Osteoblast (primary cell): ENCODE results near the gene BLVRB. TPM values are rescaled to one million over a fixed set of nuclear protein-coding genes. Genes with fewer than 3 reads are reported as not detected.
"Not testable (repeated sequence)": the region's sequence is repeated elsewhere in the genome, so short reads cannot be mapped to it uniquely, and the experiment has no call there.

ENCODE experiments used
- DNase-seq: peaks from one replicate; pipeline ENCODE4 v3.0.0; 2011; ENCODE audit warnings: low spot score, mixed read lengths; ENCODE audit not compliant: insufficient read length; ENCODE audit errors: missing footprints
- H2AFZ ChIP-seq: 2 replicates; pipeline ENCODE4 v1.6.0; 2011; ENCODE audit warnings: mild to moderate bottlenecking, low read length
- H3K27ac ChIP-seq: 2 replicates; pipeline ENCODE4 v1.5.1; 2011; ENCODE audit warnings: mild to moderate bottlenecking, low read depth, low read length, moderate library complexity
- H3K27me3 ChIP-seq: 2 replicates; pipeline ENCODE4 v1.6.0; 2012; ENCODE audit warnings: mild to moderate bottlenecking, control low read depth, inconsistent platforms, low read length, moderate library complexity; ENCODE audit not compliant: insufficient read depth
- H3K36me3 ChIP-seq: 2 replicates; pipeline ENCODE4 v1.5.1; 2011; ENCODE audit warnings: mild to moderate bottlenecking, low read length, control low read depth, moderate library complexity; ENCODE audit not compliant: insufficient read depth
- H3K4me1 ChIP-seq: 2 replicates; pipeline ENCODE4 v1.5.1; 2011; ENCODE audit warnings: mild to moderate bottlenecking, low read length, control low read depth, moderate library complexity; ENCODE audit not compliant: insufficient read depth
- H3K4me2 ChIP-seq: 2 replicates; pipeline ENCODE4 v1.6.0; 2011; ENCODE audit warnings: mild to moderate bottlenecking, low read length; ENCODE audit not compliant: insufficient read depth
- H3K4me3 ChIP-seq: fragments of 200-600 bp; sonication (generic); 3 replicates; pipeline ENCODE4 v1.5.1; 2012; ENCODE audit warnings: mild to moderate bottlenecking, low read length, inconsistent platforms; ENCODE audit not compliant: insufficient read depth
- H3K79me2 ChIP-seq: 2 replicates; pipeline ENCODE4 v1.6.0; 2012; ENCODE audit warnings: mild to moderate bottlenecking, low read length, control low read depth, inconsistent platforms; ENCODE audit not compliant: insufficient read depth
- H3K9me3 ChIP-seq: 2 replicates; pipeline ENCODE4 v1.5.1; 2011; ENCODE audit warnings: low read depth, low read length, control low read depth
- H4K20me1 ChIP-seq: 2 replicates; pipeline ENCODE4 v1.6.0; 2012; ENCODE audit warnings: mild to moderate bottlenecking, low read length, control low read depth; ENCODE audit not compliant: insufficient read depth
- CTCF ChIP-seq: IDR thresholded peaks from 2 replicates; pipeline ENCODE4 v1.5.1; 2011; ENCODE audit warnings: mild to moderate bottlenecking, low read depth, low read length, moderate library complexity; ENCODE audit errors: extremely low read depth
- total RNA-seq: library from RNA; depleted of rRNA; stranded (reverse); fragments of >200 nt; gene quantifications from 2 replicates; pipeline ENCODE4 v1.2.3, GENCODE V29; 2012

Gene BLVRB
- total RNA-seq, 1 donor = 82.2 TPM

GRCh38 chr19:40502081-40502480 is 36.5 kb upstream of the BLVRB start:
- no peaks in the 10 kb centered on the region for H3K4me1 ChIP-seq
- H3K4me2 ChIP-seq = no peak overlapping the region
- no peaks in the 10 kb centered on the region for H4K20me1 ChIP-seq
- H2AFZ ChIP-seq = no peak overlapping the region
- peak; percentile 48 for DNase-seq
- no peaks in the 10 kb centered on the region for H3K79me2 ChIP-seq
- no peak overlapping the region for H3K27ac ChIP-seq
- no peaks in the 10 kb centered on the region for H3K36me3 ChIP-seq
- no peak overlapping the region for H3K4me3 ChIP-seq
- H3K9me3 ChIP-seq = no peaks in the 10 kb centered on the region
- no peaks in the 10 kb centered on the region for H3K27me3 ChIP-seq
- no peak for TF ChIP-seq CTCF

GRCh38 chr19:40501599-40501998 is 36.1 kb upstream of the BLVRB start:
- no peak for DNase-seq
- H2AFZ ChIP-seq = no peak overlapping the region
- no peaks in the 10 kb centered on the region for H3K27me3 ChIP-seq
- no peak overlapping the region for H3K27ac ChIP-seq
- H3K4me1 ChIP-seq = no peaks in the 10 kb centered on the region
- H3K4me2 ChIP-seq = no peak overlapping the region
- no peaks in the 10 kb centered on the region for H4K20me1 ChIP-seq
- H3K9me3 ChIP-seq = no peaks in the 10 kb centered on the region
- no peak for TF ChIP-seq CTCF
- no peaks in the 10 kb centered on the region for H3K79me2 ChIP-seq
- no peak overlapping the region for H3K4me3 ChIP-seq
- no peaks in the 10 kb centered on the region for H3K36me3 ChIP-seq

GRCh38 chr19:40500678-40501530 is 35.4 kb upstream of the BLVRB start:
- not testable (repeated sequence) for H3K36me3 ChIP-seq, H3K9me3 ChIP-seq, H3K4me3 ChIP-seq, H3K79me2 ChIP-seq, H3K4me1 ChIP-seq, H3K27ac ChIP-seq, DNase-seq, H3K4me2 ChIP-seq, H2AFZ ChIP-seq, H4K20me1 ChIP-seq, H3K27me3 ChIP-seq

- H2AFZ ChIP-seq = no peak overlapping the region
- H3K4me1 ChIP-seq = no peaks in the 10 kb centered on the region
- H3K4me2 ChIP-seq = no peak overlapping the region
- H3K36me3 ChIP-seq = no peaks in the 10 kb centered on the region
- H4K20me1 ChIP-seq = no peaks in the 10 kb centered on the region
- no peaks in the 10 kb centered on the region for H3K79me2 ChIP-seq
- no peak overlapping the region for H3K27ac ChIP-seq
- DNase-seq = no peak
- no peaks in the 10 kb centered on the region for H3K27me3 ChIP-seq
- no peak overlapping the region for H3K4me3 ChIP-seq
- H3K9me3 ChIP-seq = no peaks in the 10 kb centered on the region
- TF ChIP-seq CTCF = no peak
These were observed 33.8 kb upstream of the BLVRB start for GRCh38 chr19:40499320-40499719.
